ENCODE results near the gene CD22.
A peak's percentile ranks its signal among the peaks of the same experiment; 100 is the strongest.

- TF ChIP-seq KDM5A (IDR thresholded peaks at IDR 0.05; ENCODE audit: low read length) (no peak), FOSL1 (IDR thresholded peaks at IDR 0.05; ENCODE audit: insufficient read depth, low read depth, low read length) (no peak), POLR2A (IDR thresholded peaks at IDR 0.05; ENCODE audit: control extremely low read depth in 1 of 2, low read depth in 2 of 2, low read length in 2 of 2) (no peak), JUND (IDR thresholded peaks at IDR 0.05; ENCODE audit: low read length) (no peak), SIX5 (IDR thresholded peaks at IDR 0.05; ENCODE audit: low read depth, low read length) (no peak), SRF (IDR thresholded peaks at IDR 0.05; ENCODE audit: low read depth, low read length) (no peak), TAF1 (IDR thresholded peaks at IDR 0.05; ENCODE audit: low read depth, low read length) (no peak), HDAC6 (IDR thresholded peaks at IDR 0.05; ENCODE audit: low read depth, low read length) (no peak)
- TF ChIP-seq, protein P1, sequence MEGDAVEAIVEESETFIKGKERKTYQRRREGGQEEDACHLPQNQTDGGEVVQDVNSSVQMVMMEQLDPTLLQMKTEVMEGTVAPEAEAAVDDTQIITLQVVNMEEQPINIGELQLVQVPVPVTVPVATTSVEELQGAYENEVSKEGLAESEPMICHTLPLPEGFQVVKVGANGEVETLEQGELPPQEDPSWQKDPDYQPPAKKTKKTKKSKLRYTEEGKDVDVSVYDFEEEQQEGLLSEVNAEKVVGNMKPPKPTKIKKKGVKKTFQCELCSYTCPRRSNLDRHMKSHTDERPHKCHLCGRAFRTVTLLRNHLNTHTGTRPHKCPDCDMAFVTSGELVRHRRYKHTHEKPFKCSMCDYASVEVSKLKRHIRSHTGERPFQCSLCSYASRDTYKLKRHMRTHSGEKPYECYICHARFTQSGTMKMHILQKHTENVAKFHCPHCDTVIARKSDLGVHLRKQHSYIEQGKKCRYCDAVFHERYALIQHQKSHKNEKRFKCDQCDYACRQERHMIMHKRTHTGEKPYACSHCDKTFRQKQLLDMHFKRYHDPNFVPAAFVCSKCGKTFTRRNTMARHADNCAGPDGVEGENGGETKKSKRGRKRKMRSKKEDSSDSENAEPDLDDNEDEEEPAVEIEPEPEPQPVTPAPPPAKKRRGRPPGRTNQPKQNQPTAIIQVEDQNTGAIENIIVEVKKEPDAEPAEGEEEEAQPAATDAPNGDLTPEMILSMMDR (IDR thresholded peaks at IDR 0.05; ENCODE audit: control extremely low read depth in 1 of 3, insufficient read depth in 1 of 3, low read depth in 1 of 3, low read length in 3 of 3) = no peak
- TF ChIP-seq, protein P2, sequence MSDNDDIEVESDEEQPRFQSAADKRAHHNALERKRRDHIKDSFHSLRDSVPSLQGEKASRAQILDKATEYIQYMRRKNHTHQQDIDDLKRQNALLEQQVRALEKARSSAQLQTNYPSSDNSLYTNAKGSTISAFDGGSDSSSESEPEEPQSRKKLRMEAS (IDR thresholded peaks at IDR 0.05) = peak; percentile 25; the same call in 1 of the 2 replicates
These were observed 29.3 kb upstream of the CD22 start for GRCh38 chr19:35299523-35300338.

All from H1 (cell line).